ENCODE results near the gene APOBR. TPM values are rescaled to one million over a fixed set of nuclear protein-coding genes. Genes with fewer than 3 reads are reported as not detected.

The APOBR gene
- total RNA-seq, 4 donors from 2014 or later, result 0.88 to 2.0 (median 1.6) TPM

- TF ChIP-seq POLR2A (IDR thresholded peaks at IDR 0.05) (no peak), CTCF (IDR thresholded peaks at IDR 0.05) (no peak)
- H3K4me3 ChIP-seq (ENCODE audit: low read depth, poor library complexity, severe bottlenecking), result no peak overlapping the region
- intact Hi-C loops (cut with DNase I; ENCODE audit: low total_unique reads), result no loop called here
- WGBS, 2 donors, result 85 to 91% methylated on average over 2 of the region's 2 CpGs
- no peak for DNase-seq (ENCODE audit: low spot score in 2 of 2)
These were observed 7.8 kb downstream of the APOBR start for GRCh38 chr16:28502290-28502689.

GRCh38 chr16:28503470-28504259, 9.2 kb downstream of the APOBR start:
- 74 to 81% methylated on average over 15 of the region's 15 CpGs for WGBS, 2 donors
- TF ChIP-seq POLR2A (IDR thresholded peaks at IDR 0.05), result no peak
- intact Hi-C loops (cut with DNase I; ENCODE audit: low total_unique reads), result no loop called here
- no peak for DNase-seq (ENCODE audit: low spot score in 2 of 2)
- no peak overlapping the region for H3K4me3 ChIP-seq (ENCODE audit: low read depth, poor library complexity, severe bottlenecking)

- no peak overlapping the region for H3K4me3 ChIP-seq (ENCODE audit: low read depth, poor library complexity, severe bottlenecking)
- 52 to 55% methylated on average over 7 to 8 of the region's 8 CpGs for WGBS, 2 donors
- TF ChIP-seq CTCF (IDR thresholded peaks at IDR 0.05) (no peak), POLR2A (IDR thresholded peaks at IDR 0.05) (no peak)
- intact Hi-C loops (cut with DNase I; ENCODE audit: low total_unique reads), result no loop called here
- DNase-seq (ENCODE audit: low spot score in 2 of 2), result no peak
These were observed 10.4 kb downstream of the APOBR start for GRCh38 chr16:28504707-28505404.

GRCh38 chr16:28505489-28506137, 11.2 kb downstream of the APOBR start:
- 67 to 68% methylated on average over 14 of the region's 14 CpGs for WGBS, 2 donors

GRCh38 chr16:28511031-28511430, 16.6 kb downstream of the APOBR start:
- intact Hi-C loops (cut with DNase I; ENCODE audit: low total_unique reads), result no loop called here
- H3K4me3 ChIP-seq (ENCODE audit: low read depth, poor library complexity, severe bottlenecking), result no peak overlapping the region
- TF ChIP-seq POLR2A (IDR thresholded peaks at IDR 0.05) (no peak), CTCF (IDR thresholded peaks at IDR 0.05) (no peak)
- DNase-seq (ENCODE audit: low spot score in 2 of 2), result no peak
- 53 to 69% methylated on average over 3 of the region's 3 CpGs for WGBS, 2 donors

More at GRCh38 chr16:28505489-28506137, 11.2 kb downstream of the APOBR start:
- H3K4me3 ChIP-seq (ENCODE audit: low read depth, poor library complexity, severe bottlenecking), result no peak overlapping the region
- TF ChIP-seq CTCF (IDR thresholded peaks at IDR 0.05), result no peak
- TF ChIP-seq POLR2A (IDR thresholded peaks at IDR 0.05), result no peak
- intact Hi-C loops (cut with DNase I; ENCODE audit: low total_unique reads), result no loop called here
- no peak for DNase-seq (ENCODE audit: low spot score in 2 of 2)
